Neutrophil (primary cell): ENCODE measurements around the gene SPTY2D1.
"Not testable (repeated sequence)": the region's sequence is repeated elsewhere in the genome, so short reads cannot be mapped to it uniquely, and the experiment has no call there.

Experiments used
- H3K27ac ChIP-seq: fragments of 200-600 bp; sonication (generic); 2 replicates; pipeline ENCODE4 v1.5.1; 2016; ENCODE audit warnings: mild to moderate bottlenecking, moderate library complexity
- H3K27me3 ChIP-seq: fragments of 200-600 bp; sonication (generic); 2 replicates; pipeline ENCODE4 v1.6.0; 2016; ENCODE audit warnings: mild to moderate bottlenecking
- H3K36me3 ChIP-seq: fragments of 200-600 bp; sonication (generic); 2 replicates; pipeline ENCODE4 v1.5.1; 2017
- H3K4me1 ChIP-seq, 2 experiments: fragments of 200-600 bp in 1 of 2; sonication (generic) in 1 of 2; 1 replicate in 1 of 2; 2 replicates in 1 of 2; pipeline versions ENCODE4 v1.5.1 to v1.6.1; 2013 to 2016; ENCODE audit warnings: low read depth in 1 of 2, low read length in 1 of 2, mild to moderate bottlenecking in 1 of 2, moderate library complexity in 1 of 2; ENCODE audit not compliant: control insufficient read depth in 1 of 2, insufficient read depth in 1 of 2
- H3K4me3 ChIP-seq, 2 experiments: fragments of 200-600 bp in 1 of 2; sonication (generic) in 1 of 2; 1 replicate in 1 of 2; 2 replicates in 1 of 2; pipeline ENCODE4 v1.5.1; 2013 to 2016; ENCODE audit warnings: low read depth in 1 of 2, low read length in 1 of 2, mild to moderate bottlenecking in 1 of 2, moderate library complexity in 1 of 2
- H3K9me3 ChIP-seq: fragments of 200-600 bp; sonication (generic); 2 replicates; pipeline ENCODE4 v1.5.1; 2016
- CTCF ChIP-seq: fragments of 200-600 bp; sonication (generic); IDR thresholded peaks from 2 replicates; pipeline ENCODE4 v1.5.1; 2016; ENCODE audit warnings: antibody characterized with exemption

Gene SPTY2D1

GRCh38 chr11:18650859-18651557 lies 16.9 kb upstream of the SPTY2D1 start:
- H3K27ac ChIP-seq: no peak overlapping the region
- no peaks in the 10 kb centered on the region for H3K4me1 ChIP-seq
- no peaks in the 10 kb centered on the region for H3K9me3 ChIP-seq
- H3K27me3 ChIP-seq: no peaks in the 10 kb centered on the region
- H3K4me3 ChIP-seq: no peak overlapping the region
- TF ChIP-seq CTCF: peak; percentile 58
- no peaks in the 10 kb centered on the region for H3K36me3 ChIP-seq

- Histone ChIP-seq H3K27ac (no peak overlapping the region), H3K4me3 (no peak overlapping the region), H3K9me3 (no peaks in the 10 kb centered on the region), H3K27me3 (no peaks in the 10 kb centered on the region), H3K36me3 (no peaks in the 10 kb centered on the region), H3K4me1 (no peaks in the 10 kb centered on the region)
- TF ChIP-seq CTCF: no peak
These were observed 16.2 kb upstream of the SPTY2D1 start for GRCh38 chr11:18650353-18650752.

GRCh38 chr11:18643034-18643433 lies 8.9 kb upstream of the SPTY2D1 start:
- not testable (repeated sequence) for H3K27ac ChIP-seq, H3K4me1 ChIP-seq, H3K36me3 ChIP-seq, H3K9me3 ChIP-seq, H3K4me3 ChIP-seq
- peaks cover 42% of the 10 kb centered on the region for H3K27me3 ChIP-seq

- Histone ChIP-seq H3K9me3 (no peaks in the 10 kb centered on the region), H3K4me1 (no peaks in the 10 kb centered on the region), H3K4me3 (no peak overlapping the region), H3K27me3 (peaks cover 52% of the 10 kb centered on the region), H3K27ac (no peak overlapping the region), H3K36me3 (no peaks in the 10 kb centered on the region)
- TF ChIP-seq CTCF: no peak
These were observed 7.5 kb upstream of the SPTY2D1 start for GRCh38 chr11:18641677-18642076.

- no peak for TF ChIP-seq CTCF
- no peaks in the 10 kb centered on the region for H3K36me3 ChIP-seq
- H3K27me3 ChIP-seq: peaks cover 17% of the 10 kb centered on the region
- H3K4me1 ChIP-seq: peaks cover 18 to 22% of the 10 kb centered on the region in 2 experiments
- H3K4me3 ChIP-seq: peak overlapping the region; percentile 87 to 98
- peak overlapping the region; percentile 94 for H3K27ac ChIP-seq
- H3K9me3 ChIP-seq: no peaks in the 10 kb centered on the region
These were observed 644 bp downstream of the SPTY2D1 start for GRCh38 chr11:18633256-18634139.

GRCh38 chr11:18632841-18633240 lies 1.3 kb downstream of the SPTY2D1 start:
- H3K9me3 ChIP-seq: no peaks in the 10 kb centered on the region
- peaks cover 18 to 22% of the 10 kb centered on the region in 2 experiments for H3K4me1 ChIP-seq
- H3K4me3 ChIP-seq: peak overlapping the region in 1 of 2 experiments; percentile 87
- H3K27ac ChIP-seq: no peak overlapping the region
- TF ChIP-seq CTCF: no peak
- H3K27me3 ChIP-seq: peaks cover 17% of the 10 kb centered on the region
- no peaks in the 10 kb centered on the region for H3K36me3 ChIP-seq
